Measurements from ENCODE around the gene GCC1.
A peak's percentile ranks its signal among the peaks of the same experiment; 100 is the strongest.

Gene GCC1

GRCh38 chr7:127612263-127612662, 26.9 kb upstream of the GCC1 start:
- Mint-ChIP-seq H3K36me3 (ENCODE audit: low read depth) (no peaks in the 10 kb centered on the region), H3K4me3 (no peak overlapping the region), H3K27ac (peak overlapping the region; percentile 40), H3K4me1 (no peaks in the 10 kb centered on the region), H3K27me3 (ENCODE audit: low read depth, poor library complexity) (peaks cover 56% of the 10 kb centered on the region), H3K9me3 (peaks cover 3% of the 10 kb centered on the region)
- no peak for TF ChIP-seq CTCF (IDR thresholded peaks at IDR 0.05)
- no peak for DNase-seq

GRCh38 chr7:127609297-127609696, 23.9 kb upstream of the GCC1 start:
- peaks cover 7% of the 10 kb centered on the region for H3K9me3 Mint-ChIP-seq
- peaks cover 32% of the 10 kb centered on the region for H3K27me3 Mint-ChIP-seq (ENCODE audit: low read depth, poor library complexity)

GRCh38 chr7:127608446-127608845, 23.1 kb upstream of the GCC1 start:
- Mint-ChIP-seq H3K27ac (no peak overlapping the region), H3K4me1 (no peaks in the 10 kb centered on the region), H3K36me3 (ENCODE audit: low read depth) (no peaks in the 10 kb centered on the region), H3K9me3 (peaks cover 7% of the 10 kb centered on the region), H3K27me3 (ENCODE audit: low read depth, poor library complexity) (peaks cover 23% of the 10 kb centered on the region), H3K4me3 (no peak overlapping the region)
- TF ChIP-seq CTCF (IDR thresholded peaks at IDR 0.05) = no peak
- no peak for DNase-seq

More at GRCh38 chr7:127609297-127609696, 23.9 kb upstream of the GCC1 start:
- DNase-seq = no peak
- no peaks in the 10 kb centered on the region for H3K36me3 Mint-ChIP-seq (ENCODE audit: low read depth)
- H3K4me1 Mint-ChIP-seq = no peaks in the 10 kb centered on the region
- no peak for TF ChIP-seq CTCF (IDR thresholded peaks at IDR 0.05)
- no peak overlapping the region for H3K4me3 Mint-ChIP-seq
- no peak overlapping the region for H3K27ac Mint-ChIP-seq

GRCh38 chr7:127600885-127601284, 15.5 kb upstream of the GCC1 start:
- no peaks in the 10 kb centered on the region for H3K4me1 Mint-ChIP-seq
- peaks cover 7% of the 10 kb centered on the region for H3K27me3 Mint-ChIP-seq (ENCODE audit: low read depth, poor library complexity)
- TF ChIP-seq CTCF (IDR thresholded peaks at IDR 0.05) = no peak
- H3K9me3 Mint-ChIP-seq = peaks cover 4% of the 10 kb centered on the region
- H3K27ac Mint-ChIP-seq = no peak overlapping the region
- no peak for DNase-seq
- H3K36me3 Mint-ChIP-seq (ENCODE audit: low read depth) = no peaks in the 10 kb centered on the region
- H3K4me3 Mint-ChIP-seq = no peak overlapping the region

- no peak for DNase-seq
- no peaks in the 10 kb centered on the region for H3K36me3 Mint-ChIP-seq (ENCODE audit: low read depth)
- peaks cover 14% of the 10 kb centered on the region for H3K27me3 Mint-ChIP-seq (ENCODE audit: low read depth, poor library complexity)
- H3K4me1 Mint-ChIP-seq = no peaks in the 10 kb centered on the region
- no peaks in the 10 kb centered on the region for H3K9me3 Mint-ChIP-seq
- H3K27ac Mint-ChIP-seq = no peak overlapping the region
- no peak overlapping the region for H3K4me3 Mint-ChIP-seq
- TF ChIP-seq CTCF (IDR thresholded peaks at IDR 0.05) = peak; percentile 10
Observed at GRCh38 chr7:127598318-127598717, 12.9 kb upstream of the GCC1 start.

GRCh38 chr7:127595737-127596136, 10.3 kb upstream of the GCC1 start:
- peaks cover 11% of the 10 kb centered on the region for H3K27me3 Mint-ChIP-seq (ENCODE audit: low read depth, poor library complexity)
- no peak for DNase-seq
- no peak for TF ChIP-seq CTCF (IDR thresholded peaks at IDR 0.05)
- H3K27ac Mint-ChIP-seq = no peak overlapping the region
- H3K4me1 Mint-ChIP-seq = no peaks in the 10 kb centered on the region
- H3K9me3 Mint-ChIP-seq = no peaks in the 10 kb centered on the region
- H3K36me3 Mint-ChIP-seq (ENCODE audit: low read depth) = peaks cover 13% of the 10 kb centered on the region
- no peak overlapping the region for H3K4me3 Mint-ChIP-seq

Data from nephron progenitor cell (in vitro differentiated cells).